Neuronal stem cell (in vitro differentiated cells): ENCODE measurements around the gene ARL2BP.
A peak's percentile ranks its signal among the peaks of the same experiment; 100 is the strongest.

Experiments
- DNase-seq: peaks from one replicate; pipeline ENCODE4 v3.0.0-alpha.2; 2013; ENCODE audit warnings: low spot score
- H2AFZ ChIP-seq: one replicate; pipeline ENCODE4 v1.6.1; 2013; ENCODE audit warnings: mild to moderate bottlenecking, low read length, inconsistent platforms
- H2AK5ac ChIP-seq: 2 replicates; pipeline ENCODE4 v1.6.1; 2013; ENCODE audit warnings: low read depth, mild to moderate bottlenecking, inconsistent platforms, low read length, moderate library complexity, mixed read lengths
- H2BK120ac ChIP-seq: 2 replicates; pipeline ENCODE4 v1.6.1; 2013; ENCODE audit warnings: low read depth, mild to moderate bottlenecking, inconsistent platforms, low read length, moderate library complexity, mixed read lengths
- H2BK12ac ChIP-seq: one replicate; pipeline ENCODE4 v1.6.1; 2013; ENCODE audit warnings: low read length, inconsistent platforms
- H2BK15ac ChIP-seq: 2 replicates; pipeline ENCODE4 v1.6.1; 2013; ENCODE audit warnings: mild to moderate bottlenecking, low read length, inconsistent platforms, mixed read lengths
- H2BK5ac ChIP-seq: one replicate; pipeline ENCODE4 v1.6.1; 2013; ENCODE audit warnings: inconsistent platforms, mild to moderate bottlenecking, low read length, moderate library complexity
- H3K14ac ChIP-seq: one replicate; pipeline ENCODE4 v1.6.1; 2013; ENCODE audit warnings: low read length, inconsistent platforms
- H3K18ac ChIP-seq: 2 replicates; pipeline ENCODE4 v1.6.1; 2013; ENCODE audit warnings: low read length, inconsistent platforms
- H3K23ac ChIP-seq: 2 replicates; pipeline ENCODE4 v1.6.1; 2013; ENCODE audit warnings: low read depth, mild to moderate bottlenecking, mixed read lengths, low read length, inconsistent platforms; ENCODE audit not compliant: poor library complexity
- H3K27ac ChIP-seq: replicated peaks from 3 replicates; pipeline ENCODE4 v1.5.1; 2013; ENCODE audit warnings: low read length, inconsistent platforms
- H3K27me3 ChIP-seq, 3 experiments: 2 replicates each; pipeline ENCODE4 v1.6.1; 2013; ENCODE audit warnings: low read length in 3 of 3, mild to moderate bottlenecking in 2 of 3, inconsistent platforms in 1 of 3, low read depth in 1 of 3, mixed read lengths in 1 of 3, moderate library complexity in 1 of 3; ENCODE audit not compliant: control insufficient read depth in 3 of 3, insufficient read depth in 3 of 3
- H3K36me3 ChIP-seq, 2 donors: replicated peaks in 1 of 2; 2 replicates each; pipeline ENCODE4 v1.6.1; 2013; ENCODE audit warnings: low read length in 2 of 2; ENCODE audit not compliant: control insufficient read depth in 2 of 2, insufficient read depth in 2 of 2
- H3K4ac ChIP-seq: 2 replicates; pipeline ENCODE4 v1.6.1; 2013; ENCODE audit warnings: inconsistent platforms, mild to moderate bottlenecking, low read length, moderate library complexity
- H3K4me1 ChIP-seq, 2 donors: 1 replicate in 1 of 2; 2 replicates in 1 of 2; pipeline ENCODE4 v1.6.1; 2013; ENCODE audit warnings: low read length in 2 of 2, low read depth in 1 of 2; ENCODE audit not compliant: control insufficient read depth in 2 of 2, insufficient read depth in 1 of 2
- H3K4me2 ChIP-seq: one replicate; pipeline ENCODE4 v1.6.1; 2013; ENCODE audit warnings: mild to moderate bottlenecking, low read length, inconsistent platforms; ENCODE audit not compliant: insufficient read depth, poor library complexity, severe bottlenecking
- H3K4me3 ChIP-seq, 2 donors: 2 replicates each; pipeline ENCODE4 v1.5.1; 2013; ENCODE audit warnings: low read length in 2 of 2, mild to moderate bottlenecking in 2 of 2, inconsistent platforms in 1 of 2, moderate library complexity in 1 of 2
- H3K79me1 ChIP-seq: one replicate; pipeline ENCODE4 v1.6.1; 2013; ENCODE audit warnings: low read depth, mild to moderate bottlenecking, inconsistent platforms, low read length, moderate library complexity
- H3K9ac ChIP-seq: one replicate; pipeline ENCODE4 v1.6.1; 2013; ENCODE audit warnings: mild to moderate bottlenecking, low read depth, low read length, inconsistent platforms; ENCODE audit not compliant: poor library complexity
- H3K9me3 ChIP-seq, 2 donors: replicated peaks in 1 of 2; 2 replicates each; pipeline versions ENCODE3 to v1.6.1; 2013; ENCODE audit warnings: low read length in 2 of 2, mild to moderate bottlenecking in 2 of 2, inconsistent platforms in 1 of 2, low read depth in 1 of 2, mixed read lengths in 1 of 2, moderate library complexity in 1 of 2; ENCODE audit not compliant: control insufficient read depth in 2 of 2, insufficient read depth in 1 of 2
- H4K8ac ChIP-seq: one replicate; pipeline ENCODE4 v1.6.1; 2013; ENCODE audit warnings: low read depth, mild to moderate bottlenecking, inconsistent platforms, low read length, moderate library complexity
- H4K91ac ChIP-seq: one replicate; pipeline ENCODE4 v1.6.1; 2013; ENCODE audit warnings: low read length, low read depth, mild to moderate bottlenecking, inconsistent platforms; ENCODE audit not compliant: poor library complexity
- WGBS, 2 donors: extraction: QIAGEN DNeasy Blood & Tissue Kit; methylation state at CpG; one replicate each; pipeline ENCODE4 v1.1.7; 2013; ENCODE audit warnings: missing lambda C conversion rate in 2 of 2, mixed read lengths in 1 of 2; ENCODE audit not compliant: insufficient read length in 2 of 2, insufficient replicate concordance in 1 of 2; ENCODE audit errors: extremely low coverage in 2 of 2; 5-methylcytosine and 5-hydroxymethylcytosine counted together

ARL2BP gene

DNA sequence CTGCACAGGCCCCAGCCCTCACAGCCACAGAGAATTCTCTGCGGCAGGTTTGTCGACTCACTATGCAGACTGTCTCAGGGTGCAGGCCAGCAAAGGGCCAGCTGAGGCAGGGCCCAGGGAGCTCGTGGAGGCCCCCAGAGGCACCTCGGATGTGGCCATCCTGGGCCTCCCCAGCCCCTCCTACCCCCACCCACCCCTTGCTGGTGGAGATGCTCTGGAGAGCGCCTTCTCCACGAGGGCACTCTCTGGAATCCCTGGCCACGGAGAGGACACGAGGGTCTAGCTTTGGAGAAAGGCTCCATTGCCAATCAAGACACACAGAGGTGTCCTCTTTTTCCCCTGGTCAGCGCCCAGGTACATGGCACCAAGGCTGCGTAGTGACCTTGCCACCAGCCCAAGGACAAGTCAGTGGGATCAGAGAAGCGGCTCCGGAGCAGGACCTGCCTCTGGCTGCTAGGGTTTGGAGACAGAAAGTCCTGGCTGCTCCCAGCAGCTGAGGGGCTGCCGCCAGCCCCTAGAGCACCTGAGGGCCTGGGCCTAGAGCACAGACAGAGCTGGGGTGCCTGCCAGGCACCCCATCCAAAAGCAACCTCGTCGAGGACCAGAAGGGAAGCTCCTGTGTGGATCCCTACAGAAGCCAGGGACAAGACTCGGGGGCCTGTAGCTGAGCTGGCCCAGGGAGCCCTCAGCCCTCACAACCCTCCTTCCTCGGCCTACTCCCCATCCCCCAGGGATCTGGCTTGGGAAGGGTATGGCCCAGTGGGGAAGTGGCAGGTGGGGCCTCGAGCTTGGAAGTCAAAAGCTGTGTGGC lies 18.7 kb downstream of the ARL2BP start:
- Histone ChIP-seq H3K4me2 (no peak overlapping the region), H2BK12ac (peak overlapping the region; percentile 85), H3K14ac (no peak overlapping the region), H2BK120ac (peak overlapping the region; percentile 97), H3K4me1 (peaks cover 9 to 14% of the 10 kb centered on the region in 2 donors), H3K18ac (peak overlapping the region; percentile 92), H2AK5ac (peak overlapping the region; percentile 99), H2BK15ac (peak overlapping the region; percentile 98), H3K4ac (no peak overlapping the region), H3K79me1 (no peaks in the 10 kb centered on the region), H2BK5ac (no peak overlapping the region), H3K9ac (no peak overlapping the region), H2AFZ (peak overlapping the region; percentile 54), H4K91ac (peak overlapping the region; percentile 56), H3K27me3 (no peaks in the 10 kb centered on the region), H3K36me3 (no peaks in the 10 kb centered on the region), H4K8ac (no peak overlapping the region), H3K27ac (no peak overlapping the region), H3K23ac (peak overlapping the region; percentile 25), H3K9me3 (no peaks in the 10 kb centered on the region), H3K4me3 (no peak overlapping the region)
- WGBS, 2 donors, result no CpG with 5 or more reads among the region's 18 CpGs
- no peak for DNase-seq

DNA sequence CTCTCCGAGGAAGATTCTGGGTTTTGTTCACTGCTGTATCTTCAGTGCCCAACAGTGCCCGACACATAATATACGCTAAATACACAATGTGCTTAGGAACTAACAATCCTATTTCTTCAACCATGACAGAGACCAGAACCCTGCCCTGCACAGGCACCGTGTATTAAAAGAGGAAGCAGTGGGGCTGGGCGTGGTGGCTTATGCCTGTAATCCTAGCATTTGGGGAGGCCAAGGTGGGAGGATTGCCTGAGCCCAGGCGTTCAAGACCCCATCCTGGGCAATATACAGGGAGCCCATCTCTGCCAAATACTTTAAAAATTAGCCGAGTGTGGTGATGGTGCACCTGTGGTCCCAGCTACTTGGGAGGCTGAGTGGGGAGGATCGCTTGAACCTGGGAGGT lies 19.3 kb downstream of the ARL2BP start:
- Histone ChIP-seq H3K18ac (peak overlapping the region; percentile 92), H3K14ac (no peak overlapping the region), H3K9me3 (no peaks in the 10 kb centered on the region), H2BK15ac (peak overlapping the region; percentile 98), H2AK5ac (peak overlapping the region; percentile 99), H3K36me3 (no peaks in the 10 kb centered on the region), H2BK120ac (no peak overlapping the region), H3K79me1 (no peaks in the 10 kb centered on the region), H3K4me2 (no peak overlapping the region), H2BK5ac (peak overlapping the region; percentile 20), H4K8ac (no peak overlapping the region), H3K23ac (no peak overlapping the region), H3K27ac (no peak overlapping the region), H2AFZ (peak overlapping the region; percentile 54), H3K9ac (no peak overlapping the region), H2BK12ac (peak overlapping the region; percentile 85), H4K91ac (peak overlapping the region; percentile 56), H3K4me1 (peaks cover 6 to 15% of the 10 kb centered on the region in 2 donors), H3K4ac (no peak overlapping the region), H3K4me3 (no peak overlapping the region), H3K27me3 (no peaks in the 10 kb centered on the region)
- DNase-seq, result no peak
- WGBS, 2 donors, result no CpG with 5 or more reads among the region's 8 CpGs

DNA sequence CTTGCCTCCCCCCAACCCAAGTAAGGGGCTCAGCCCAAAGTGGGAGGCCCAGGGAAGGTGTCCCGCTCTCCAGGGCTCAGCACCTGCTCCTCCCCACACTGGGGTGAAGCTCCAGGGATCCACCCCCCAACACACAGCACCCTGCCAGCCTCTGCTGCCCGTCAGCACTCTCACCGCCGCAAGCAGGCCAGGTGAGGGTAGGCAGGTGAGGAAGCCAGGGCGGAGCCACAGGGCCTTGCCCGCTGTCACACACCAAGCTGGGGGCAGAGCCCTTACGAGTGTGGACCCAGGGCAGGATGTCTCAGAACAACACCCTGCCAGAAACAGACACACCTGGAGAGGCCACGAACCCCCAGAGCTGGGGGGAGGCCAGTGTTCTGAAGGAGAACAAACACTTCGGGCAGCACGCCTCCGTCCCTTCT lies 19.9 kb downstream of the ARL2BP start:
- Histone ChIP-seq H2AFZ (no peak overlapping the region), H3K4me2 (no peak overlapping the region), H2AK5ac (peak overlapping the region; percentile 88), H4K91ac (peak overlapping the region; percentile 47), H3K9ac (no peak overlapping the region), H3K79me1 (no peaks in the 10 kb centered on the region), H4K8ac (no peak overlapping the region), H3K4ac (no peak overlapping the region), H3K36me3 (no peaks in the 10 kb centered on the region), H3K14ac (no peak overlapping the region), H3K4me1 (peaks cover 6 to 14% of the 10 kb centered on the region in 2 donors), H3K9me3 (no peaks in the 10 kb centered on the region), H3K27ac (no peak overlapping the region), H3K4me3 (no peak overlapping the region), H2BK15ac (peak overlapping the region; percentile 99), H2BK5ac (peak overlapping the region; percentile 20), H2BK12ac (peak overlapping the region; percentile 70), H3K23ac (no peak overlapping the region), H3K18ac (peak overlapping the region; percentile 31), H3K27me3 (no peaks in the 10 kb centered on the region), H2BK120ac (no peak overlapping the region)
- WGBS, 2 donors, result no CpG with 5 or more reads among the region's 11 CpGs
- DNase-seq, result no peak

DNA sequence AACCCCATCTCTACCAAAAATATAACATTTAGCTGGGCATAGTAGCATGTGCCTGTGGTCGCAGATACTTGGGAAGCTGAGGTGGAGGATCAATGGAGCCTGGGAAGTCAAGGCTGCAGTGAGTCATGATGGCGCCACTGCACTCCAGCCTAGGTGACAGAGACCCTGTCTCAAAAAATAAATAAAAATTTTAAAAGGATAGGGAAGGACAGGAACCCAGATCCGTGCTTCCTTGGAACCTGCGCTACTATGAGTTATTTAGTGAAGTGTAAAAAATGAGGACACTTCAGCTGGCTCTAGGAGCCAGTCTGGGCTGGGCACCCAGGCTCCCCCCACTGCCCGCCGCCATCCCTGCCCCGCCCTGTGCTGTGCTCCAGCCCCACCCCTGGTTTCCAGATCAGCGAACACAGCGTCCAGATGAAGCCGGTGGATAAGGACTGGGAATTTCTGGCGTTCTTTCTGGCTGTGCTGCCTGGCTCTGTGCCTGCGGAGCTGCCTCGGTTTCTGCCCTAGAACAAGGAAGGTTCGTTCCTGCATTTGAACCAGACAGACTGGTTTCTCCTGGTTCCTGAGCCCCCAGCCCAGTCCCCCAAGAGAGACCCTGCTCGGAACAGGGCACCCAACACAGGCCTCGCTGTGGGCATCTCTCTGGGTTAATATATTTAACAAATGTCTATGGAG lies 20.9 kb downstream of the ARL2BP start:
- no peak overlapping the region for H3K14ac ChIP-seq
- peak overlapping the region; percentile 61 for H2BK15ac ChIP-seq
- no peak overlapping the region for H4K8ac ChIP-seq
- H3K9ac ChIP-seq, result no peak overlapping the region
- H2BK12ac ChIP-seq, result no peak overlapping the region
- no peaks in the 10 kb centered on the region for H3K27me3 ChIP-seq
- H3K4me1 ChIP-seq, result peaks cover 10 to 19% of the 10 kb centered on the region in 2 donors
- H2AFZ ChIP-seq, result peak overlapping the region; percentile 28
- WGBS, 2 donors, result no CpG with 5 or more reads among the region's 16 CpGs
- H2BK5ac ChIP-seq, result no peak overlapping the region
- no peak overlapping the region for H2BK120ac ChIP-seq
- no peaks in the 10 kb centered on the region for H3K36me3 ChIP-seq
- H3K27ac ChIP-seq, result no peak overlapping the region
- H3K18ac ChIP-seq, result peak overlapping the region; percentile 78
- no peak overlapping the region for H3K4ac ChIP-seq
- H3K4me3 ChIP-seq, result no peak overlapping the region
- H2AK5ac ChIP-seq, result peak overlapping the region; percentile 0
- H3K23ac ChIP-seq, result no peak overlapping the region
- H3K9me3 ChIP-seq, result no peaks in the 10 kb centered on the region
- H3K4me2 ChIP-seq, result no peak overlapping the region
- H3K79me1 ChIP-seq, result no peaks in the 10 kb centered on the region
- DNase-seq, result no peak
- no peak overlapping the region for H4K91ac ChIP-seq
